Osteocyte (in vitro differentiated cells): Measurements from ENCODE around the gene ATP6V1A. TPM values are rescaled to one million over a fixed set of nuclear protein-coding genes. Genes with fewer than 3 reads are reported as not detected.

Experiments
- DNase-seq: peaks from one replicate; pipeline ENCODE4 v3.0.0; 2021; ENCODE audit warnings: mixed read lengths; ENCODE audit not compliant: unreplicated experiment; ENCODE audit errors: extremely low spot score
- H3K27ac Mint-ChIP-seq: one replicate; pipeline ENCODE4 v1.8.0; 2021; ENCODE audit warnings: mild to moderate bottlenecking, mixed read lengths; ENCODE audit not compliant: unreplicated experiment
- H3K27me3 Mint-ChIP-seq: one replicate; pipeline ENCODE4 v1.8.0; 2021; ENCODE audit warnings: mixed read lengths; ENCODE audit not compliant: unreplicated experiment
- H3K36me3 Mint-ChIP-seq: one replicate; pipeline ENCODE4 v1.8.0; 2021; ENCODE audit warnings: mixed read lengths; ENCODE audit not compliant: unreplicated experiment
- H3K4me1 Mint-ChIP-seq: one replicate; pipeline ENCODE4 v1.8.0; 2021; ENCODE audit warnings: mixed read lengths; ENCODE audit not compliant: unreplicated experiment
- H3K4me3 Mint-ChIP-seq: one replicate; pipeline ENCODE4 v1.8.0; 2021; ENCODE audit warnings: mild to moderate bottlenecking, moderate library complexity, mixed read lengths; ENCODE audit not compliant: unreplicated experiment
- H3K9me3 Mint-ChIP-seq: one replicate; pipeline ENCODE4 v1.8.0; 2021; ENCODE audit warnings: mixed read lengths; ENCODE audit not compliant: unreplicated experiment
- CTCF ChIP-seq: fragments of 200-600 bp; sonication (generic); IDR thresholded peaks from 2 replicates; pipeline ENCODE4 v1.5.0; 2021; ENCODE audit warnings: antibody characterized with exemption, mild to moderate bottlenecking, moderate library complexity
- long read RNA-seq: library from polyadenylated mRNA; unstranded; transcript quantifications from one replicate; pipeline ENCODE4 v2.0.0, GENCODE V29; 2021
- total RNA-seq: library from RNA; stranded (reverse); gene quantifications from 2 replicates; pipeline ENCODE4 v1.2.1, GENCODE V29; 2021

ATP6V1A gene
- 73.7 and 84.7 TPM in 2 replicates for total RNA-seq
- long read RNA-seq, full-length matches to known transcripts: 365 of 396 reads
- long read RNA-seq, partial matches to known transcripts: 14 of 396 reads
- long read RNA-seq, other reads (novel, unspliced or antisense): 17 of 396 reads

DNA sequence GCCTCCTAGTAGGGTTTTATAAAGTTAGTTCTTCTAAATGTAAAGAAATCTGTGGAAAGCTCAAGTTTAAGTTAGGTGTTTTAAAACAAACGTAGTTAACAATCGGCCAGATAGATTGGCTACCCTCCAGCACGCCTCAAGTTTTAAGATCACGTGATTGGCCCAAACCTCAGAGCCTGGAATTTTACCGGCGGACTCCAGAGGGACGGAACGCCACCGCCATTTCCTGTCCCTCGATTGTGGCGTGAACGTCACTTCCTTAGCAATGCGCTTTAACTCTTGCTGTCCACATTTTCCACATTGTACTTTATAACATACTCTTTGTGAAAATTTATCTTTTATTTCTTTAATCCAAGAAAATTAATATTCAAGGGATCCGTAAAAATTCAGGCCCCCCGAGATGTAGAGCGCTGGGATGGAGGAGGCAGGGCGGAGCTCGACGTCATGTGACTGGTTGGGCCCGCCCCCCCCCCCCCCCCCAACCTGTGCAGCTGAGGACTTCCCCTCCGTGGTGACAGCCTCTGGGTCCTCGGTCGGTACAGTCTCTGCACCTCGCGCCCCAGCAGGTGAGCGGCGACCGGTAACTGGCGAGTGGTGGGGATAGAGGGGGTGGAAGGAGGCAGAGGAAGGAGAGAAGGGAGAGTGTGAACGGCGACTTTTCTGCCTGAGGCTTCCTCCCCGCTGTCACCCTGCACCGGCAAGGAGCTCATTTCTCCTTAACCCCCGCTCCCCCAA is at the start of gene ATP6V1A:
Gene ATP6V1A (plus strand): TSS at position 488 of the 735 bp plus-strand sequence. CDS start 31,719 bp downstream, outside the sequence.
- peak; percentile 94 for DNase-seq
- no peaks in the 10 kb centered on the region for H3K27me3 Mint-ChIP-seq
- no peaks in the 10 kb centered on the region for H3K36me3 Mint-ChIP-seq
- H3K4me1 Mint-ChIP-seq: peaks cover 49% of the 10 kb centered on the region
- no peaks in the 10 kb centered on the region for H3K9me3 Mint-ChIP-seq
- peak within 1 kb of the TSS; percentile 100 for H3K27ac Mint-ChIP-seq
- H3K4me3 Mint-ChIP-seq: peak within 1 kb of the TSS; percentile 99
- no peak for TF ChIP-seq CTCF

- TF ChIP-seq CTCF: no peak
- Mint-ChIP-seq H3K4me1 (peaks cover 23% of the 10 kb centered on the region), H3K36me3 (no peaks in the 10 kb centered on the region), H3K27me3 (no peaks in the 10 kb centered on the region), H3K27ac (no peak overlapping the region), H3K9me3 (no peaks in the 10 kb centered on the region), H3K4me3 (no peak overlapping the region)
- DNase-seq: no peak
Measured at GRCh38 chr3:113697500-113698090, 49.2 kb upstream of the ATP6V1A start.

DNA sequence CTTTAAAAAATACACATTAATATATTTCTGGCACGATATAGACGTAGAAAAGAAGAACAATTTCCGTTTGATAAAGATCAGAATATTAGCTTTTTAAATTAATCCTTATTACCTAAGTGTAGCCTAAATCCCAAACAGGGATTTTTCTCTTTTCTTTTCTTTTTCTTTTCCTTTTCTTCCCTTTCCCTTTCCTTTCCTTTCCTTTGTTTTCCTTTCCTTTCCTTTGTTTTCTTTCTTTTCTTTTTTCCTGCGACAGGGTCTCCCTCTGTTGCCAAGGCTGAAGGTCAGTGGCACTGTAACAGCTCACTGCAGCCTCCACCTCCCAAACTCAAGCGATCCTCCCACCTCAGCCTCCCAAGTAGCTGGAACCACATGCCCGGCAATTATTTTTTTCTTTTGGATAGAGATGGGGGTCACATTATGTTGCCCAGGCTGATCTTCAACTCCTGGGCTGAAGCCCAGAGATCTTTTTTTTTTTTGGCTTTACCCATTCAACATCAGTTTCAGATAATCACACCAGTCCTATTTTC is 48.6 kb upstream of the ATP6V1A start:
- TF ChIP-seq CTCF: no peak
- no peak for DNase-seq
- Mint-ChIP-seq H3K36me3 (no peaks in the 10 kb centered on the region), H3K9me3 (no peaks in the 10 kb centered on the region), H3K4me3 (peak overlapping the region; percentile 36), H3K27ac (no peak overlapping the region), H3K4me1 (peaks cover 21% of the 10 kb centered on the region), H3K27me3 (no peaks in the 10 kb centered on the region)

DNA sequence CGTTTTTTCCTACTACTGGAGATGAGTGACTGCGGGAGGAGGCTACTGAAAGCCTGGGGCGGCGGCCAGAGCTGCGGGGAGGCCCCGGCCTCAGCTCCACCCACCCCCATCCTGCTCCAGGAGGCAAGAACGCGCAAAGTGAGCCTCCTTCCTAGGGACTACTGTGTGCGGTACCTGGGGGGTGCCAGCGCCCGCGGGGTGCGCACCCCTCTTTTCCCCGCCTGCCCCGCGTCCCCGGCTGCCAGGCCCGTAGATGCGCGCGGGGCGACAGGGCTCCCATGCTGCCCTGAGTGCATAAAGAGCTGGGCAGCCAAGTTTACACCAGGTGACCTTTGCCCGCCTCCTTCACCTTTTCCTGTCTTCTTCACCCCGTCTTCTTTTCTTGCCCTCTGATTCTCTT is 47.9 kb upstream of the ATP6V1A start:
- TF ChIP-seq CTCF: no peak
- peaks cover 16% of the 10 kb centered on the region for H3K4me1 Mint-ChIP-seq

DNA sequence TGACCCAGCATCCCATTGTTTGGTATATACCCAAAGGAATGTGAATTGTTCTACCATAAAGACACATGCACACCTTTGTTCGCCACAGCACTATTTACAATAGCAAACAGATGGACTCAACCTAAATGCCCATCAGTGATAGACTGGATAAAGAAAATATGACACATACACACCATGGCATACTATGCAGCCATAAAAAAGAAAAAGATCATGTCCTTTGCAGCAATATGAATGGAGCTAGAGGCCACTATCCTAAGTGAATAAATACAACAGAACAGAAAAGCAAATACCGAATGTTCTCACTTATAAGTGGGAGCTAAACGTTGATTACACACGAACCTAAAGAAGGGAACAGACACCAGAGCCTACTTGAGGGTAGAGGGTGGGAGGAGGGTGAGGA is 39.0 kb upstream of the ATP6V1A start:
- H3K4me3 Mint-ChIP-seq: no peak overlapping the region
- DNase-seq: no peak
- H3K27me3 Mint-ChIP-seq: peaks cover 29% of the 10 kb centered on the region
- no peaks in the 10 kb centered on the region for H3K4me1 Mint-ChIP-seq
- no peak overlapping the region for H3K27ac Mint-ChIP-seq
- no peaks in the 10 kb centered on the region for H3K36me3 Mint-ChIP-seq
- TF ChIP-seq CTCF: no peak
- no peaks in the 10 kb centered on the region for H3K9me3 Mint-ChIP-seq

More for the DNA sequence above, 47.9 kb upstream of the ATP6V1A start:
- Mint-ChIP-seq H3K27ac (peak overlapping the region; percentile 63), H3K36me3 (no peaks in the 10 kb centered on the region), H3K27me3 (no peaks in the 10 kb centered on the region), H3K9me3 (no peaks in the 10 kb centered on the region), H3K4me3 (no peak overlapping the region)
- no peak for DNase-seq
